HL-60/S4 treated with retinoic acid at 250 ng/mL for 4 days and 3 days (cell line): ENCODE results near the gene RNF225.
"Not testable (repeated sequence)": the region's sequence is repeated elsewhere in the genome, so short reads cannot be mapped to it uniquely, and the experiment has no call there.

Experiments used
- in situ Hi-C: fragments of 300-500 bp; cut with MboI; formaldehyde crosslinking; loops from 2 replicates; pipeline ENCODE4 v1.7.0; 2022; ENCODE audit warnings: low sequenced_read_pairs

Gene RNF225

DNA sequence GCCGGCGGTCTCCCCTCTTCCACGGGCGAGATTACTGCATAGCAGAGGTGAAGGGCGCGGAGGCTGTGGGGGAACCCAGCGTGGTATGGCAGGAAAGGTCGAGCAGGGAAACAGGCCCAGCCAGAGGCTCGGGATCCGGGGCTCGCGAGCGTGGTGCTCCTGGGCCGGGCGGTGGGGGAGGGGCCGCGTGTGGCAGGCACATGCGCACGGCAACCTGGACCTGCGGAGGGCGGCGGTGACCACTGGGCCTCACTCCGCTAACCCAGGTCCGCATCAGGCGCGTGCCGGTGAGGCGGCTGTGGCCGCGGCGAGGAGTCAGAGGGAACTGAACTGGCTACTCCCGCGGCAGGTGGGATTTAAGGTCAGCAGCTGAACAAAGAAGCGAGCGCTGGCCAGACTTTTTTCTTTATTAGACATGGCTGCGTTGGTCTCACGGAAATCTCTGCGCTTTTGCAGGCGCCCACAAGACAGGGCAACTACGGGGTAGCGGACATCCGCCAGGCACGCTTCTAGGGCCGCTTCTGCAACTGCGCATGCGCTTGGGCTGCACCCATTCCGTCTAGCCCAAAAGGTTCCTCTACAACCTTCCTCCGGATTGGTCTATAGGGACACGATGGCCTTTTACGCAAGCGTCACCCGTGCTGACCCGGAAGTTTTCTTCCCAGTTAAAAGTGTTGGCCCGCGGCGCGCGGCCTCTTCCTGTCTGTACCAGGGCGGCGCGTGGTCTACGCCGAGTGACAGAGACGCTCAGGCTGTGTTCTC is 8.7 kb upstream of the RNF225 start, which contains the start of gene RPS5:
TSS of gene RPS5 (plus strand) at position 694 of the 762 bp plus-strand sequence. CDS start 869 bp downstream, outside the sequence.
- in situ Hi-C loops = no loop called here

DNA sequence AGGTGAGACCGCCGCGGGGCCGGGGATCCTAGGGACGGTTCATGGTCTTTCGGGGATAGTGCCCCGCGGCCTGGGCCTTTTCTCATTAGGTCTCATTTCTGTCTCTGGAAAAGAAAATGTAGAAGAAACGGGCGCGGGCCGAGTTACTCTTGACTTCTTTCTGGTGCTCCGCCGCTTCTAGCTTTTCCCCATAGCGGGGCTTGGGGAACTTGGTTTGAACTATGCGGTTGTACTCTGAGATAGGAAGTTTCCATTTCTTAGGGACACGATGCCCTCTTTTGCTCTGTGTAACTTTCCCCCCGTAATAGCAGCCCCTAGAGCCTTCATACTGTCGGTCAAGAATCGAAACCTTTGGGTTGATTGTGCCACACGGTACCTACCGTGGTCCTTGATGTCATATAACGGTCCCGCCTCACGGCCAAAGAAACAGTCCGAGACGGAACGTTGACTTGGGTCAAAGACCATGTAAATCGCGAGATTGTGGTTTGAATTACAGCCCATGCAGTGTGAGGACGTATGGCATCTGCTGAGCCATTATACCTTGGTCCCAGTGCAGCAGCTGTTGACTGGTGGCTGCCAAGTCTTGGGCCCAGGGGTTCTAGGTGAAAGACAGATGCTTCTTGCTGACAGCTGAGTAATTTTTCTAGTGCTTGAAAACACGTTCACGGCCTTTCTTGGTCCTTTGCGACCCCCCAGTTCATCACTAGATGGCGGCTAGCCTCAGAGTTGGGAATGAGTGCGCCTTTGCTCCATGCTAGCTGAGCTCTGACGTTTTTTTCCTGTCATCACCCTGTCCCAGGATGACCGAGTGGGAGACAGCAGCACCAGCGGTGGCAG is 7.9 kb upstream of the RNF225 start:
- in situ Hi-C loops = no loop called here

DNA sequence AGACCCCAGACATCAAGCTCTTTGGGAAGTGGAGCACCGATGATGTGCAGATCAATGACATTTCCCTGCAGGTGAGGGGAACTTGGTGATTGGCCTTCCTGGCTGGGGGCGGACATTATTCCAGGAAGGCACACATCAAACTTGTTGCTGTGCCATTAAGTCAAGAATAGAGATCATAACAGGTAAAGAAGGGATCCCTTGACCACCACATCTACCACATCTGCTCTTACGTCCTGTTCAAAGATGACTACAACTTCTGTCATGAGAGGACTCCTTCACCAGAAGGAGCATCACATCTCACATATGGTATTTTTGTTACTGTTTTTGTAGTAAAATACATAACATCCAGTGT is 7.3 kb upstream of the RNF225 start:
- in situ Hi-C loops = no loop called here

DNA sequence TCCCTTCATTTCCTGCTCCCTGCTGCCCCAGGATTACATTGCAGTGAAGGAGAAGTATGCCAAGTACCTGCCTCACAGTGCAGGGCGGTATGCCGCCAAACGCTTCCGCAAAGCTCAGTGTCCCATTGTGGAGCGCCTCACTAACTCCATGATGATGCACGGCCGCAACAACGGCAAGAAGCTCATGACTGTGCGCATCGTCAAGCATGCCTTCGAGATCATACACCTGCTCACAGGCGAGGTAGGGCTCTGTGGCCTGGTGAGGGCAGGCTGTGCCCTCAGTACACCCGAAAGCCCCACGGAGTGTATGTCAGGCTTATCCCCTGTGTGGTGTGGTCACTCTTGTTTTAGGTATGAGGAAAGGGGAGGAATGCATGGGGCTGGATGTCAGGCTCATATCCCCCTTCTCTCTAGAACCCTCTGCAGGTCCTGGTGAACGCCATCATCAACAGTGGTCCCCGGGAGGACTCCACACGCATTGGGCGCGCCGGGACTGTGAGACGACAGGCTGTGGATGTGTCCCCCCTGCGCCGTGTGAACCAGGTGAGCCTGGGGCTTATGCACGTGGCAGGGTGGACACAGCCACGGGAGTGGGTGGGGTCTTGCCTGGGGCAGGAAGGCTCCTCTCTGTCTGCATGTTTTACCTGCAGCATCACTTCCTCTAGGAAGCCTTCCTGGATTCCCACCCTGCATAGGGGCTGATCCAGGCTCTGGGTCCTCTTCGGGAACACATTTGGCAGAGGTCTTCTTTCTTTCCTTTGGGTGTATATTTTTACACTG is 2.3 kb upstream of the RNF225 start:
- in situ Hi-C loops = no loop called here

DNA sequence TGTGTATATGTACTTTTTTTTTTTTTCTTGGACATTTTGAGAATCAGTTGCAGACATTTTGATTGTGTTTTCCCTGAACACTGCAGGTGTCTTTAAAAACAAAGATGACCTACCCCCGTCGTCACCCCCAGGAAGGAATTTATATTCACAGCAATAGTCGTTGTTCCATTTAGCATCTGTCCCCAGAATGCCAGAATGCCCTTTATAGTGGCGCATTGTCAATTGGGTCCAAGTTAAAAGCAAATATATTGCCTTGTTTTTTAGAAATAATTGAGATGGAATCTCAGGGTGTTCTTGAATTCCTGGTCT is 1.8 kb upstream of the RNF225 start:
- in situ Hi-C loops = no loop called here

DNA sequence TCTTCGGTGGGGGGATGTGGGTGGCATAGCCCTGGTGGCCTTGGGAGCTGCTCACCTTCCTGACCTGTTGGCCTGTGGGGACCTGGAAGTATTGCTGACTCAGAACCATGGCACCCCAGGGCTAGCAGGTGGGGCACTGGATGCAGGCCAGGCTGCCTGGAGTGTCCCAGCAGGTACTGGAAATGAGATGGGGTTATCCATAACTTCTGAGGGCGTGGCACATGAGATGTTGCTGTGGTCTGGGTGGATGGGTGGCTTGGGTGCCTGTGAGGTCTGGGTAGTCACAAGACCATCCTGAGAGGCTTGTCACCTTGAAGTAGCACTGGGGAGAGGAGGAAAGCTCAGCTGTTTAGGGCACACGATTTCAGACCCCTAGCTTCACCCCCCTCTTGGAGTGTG is 636 bp upstream of the RNF225 start:
- in situ Hi-C loops = no loop called here

DNA sequence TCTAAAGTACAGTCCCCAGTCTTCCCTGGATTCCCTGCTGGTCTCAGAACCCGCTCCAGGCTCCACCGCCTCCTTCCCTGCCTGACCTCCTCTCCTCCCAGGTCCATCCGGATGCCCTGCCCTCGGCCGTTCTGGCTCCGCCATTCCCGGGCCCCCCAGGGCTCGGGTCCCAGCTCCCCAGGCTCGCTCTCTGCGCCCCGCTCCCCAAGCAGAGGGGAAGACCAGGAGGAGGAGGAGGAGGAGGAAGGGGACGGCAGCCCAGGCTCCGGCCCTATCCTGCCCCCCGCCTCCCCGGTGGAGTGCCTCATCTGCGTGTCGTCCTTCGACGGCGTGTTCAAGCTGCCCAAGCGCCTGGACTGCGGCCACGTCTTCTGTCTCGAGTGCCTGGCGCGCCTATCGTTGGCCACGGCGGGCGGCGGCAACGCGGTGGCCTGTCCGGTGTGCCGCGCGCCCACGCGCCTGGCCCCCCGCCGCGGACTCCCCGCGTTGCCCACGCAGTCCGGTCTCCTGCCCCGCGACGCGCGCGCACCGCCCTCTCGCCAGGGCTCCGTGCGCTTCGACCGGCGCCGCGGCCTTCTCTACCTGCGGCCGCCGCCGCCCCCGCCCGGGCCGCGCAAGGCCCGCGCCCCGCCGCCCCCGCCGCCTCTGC is 647 bp downstream of the RNF225 start:
- in situ Hi-C loops = no loop called here

DNA sequence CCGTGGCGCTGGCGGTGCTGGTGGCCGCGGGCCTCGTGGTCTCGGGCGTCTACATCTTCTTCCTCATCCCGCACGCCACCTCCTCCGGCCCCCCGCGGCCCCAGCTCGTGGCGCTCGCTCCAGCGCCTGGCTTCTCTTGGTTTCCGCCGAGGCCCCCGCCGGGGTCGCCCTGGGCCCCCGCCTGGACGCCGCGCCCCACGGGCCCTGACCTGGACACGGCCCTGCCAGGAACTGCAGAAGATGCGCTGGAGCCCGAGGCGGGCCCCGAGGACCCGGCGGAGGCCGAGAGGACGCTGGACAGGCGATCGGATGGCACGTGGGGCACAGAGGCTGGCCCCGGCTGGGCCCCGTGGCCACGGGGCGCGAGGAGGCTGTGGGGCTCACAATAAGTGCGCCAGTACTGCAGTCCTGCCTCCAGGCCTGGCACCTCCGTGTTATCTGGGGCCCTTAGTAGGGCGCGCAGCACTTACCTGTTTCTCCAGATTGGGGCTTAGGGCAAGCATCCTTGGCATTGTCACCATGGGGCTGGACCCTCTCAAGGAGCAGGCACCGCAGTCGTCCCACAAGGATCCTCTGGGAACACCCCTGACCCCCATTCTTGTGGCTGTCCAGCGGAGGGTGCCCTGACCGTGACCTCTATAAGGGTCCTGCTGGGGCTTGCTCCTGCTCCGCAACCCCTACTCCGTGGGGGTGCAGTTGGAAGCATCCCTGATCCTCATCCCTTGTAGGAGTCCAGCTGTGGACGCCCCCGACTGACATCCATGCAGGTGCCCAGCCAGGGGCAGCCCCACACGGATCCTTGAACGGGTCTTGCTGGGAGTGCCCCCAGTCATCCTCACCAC is 1.5 kb downstream of the RNF225 start:
- in situ Hi-C loops = no loop called here

DNA sequence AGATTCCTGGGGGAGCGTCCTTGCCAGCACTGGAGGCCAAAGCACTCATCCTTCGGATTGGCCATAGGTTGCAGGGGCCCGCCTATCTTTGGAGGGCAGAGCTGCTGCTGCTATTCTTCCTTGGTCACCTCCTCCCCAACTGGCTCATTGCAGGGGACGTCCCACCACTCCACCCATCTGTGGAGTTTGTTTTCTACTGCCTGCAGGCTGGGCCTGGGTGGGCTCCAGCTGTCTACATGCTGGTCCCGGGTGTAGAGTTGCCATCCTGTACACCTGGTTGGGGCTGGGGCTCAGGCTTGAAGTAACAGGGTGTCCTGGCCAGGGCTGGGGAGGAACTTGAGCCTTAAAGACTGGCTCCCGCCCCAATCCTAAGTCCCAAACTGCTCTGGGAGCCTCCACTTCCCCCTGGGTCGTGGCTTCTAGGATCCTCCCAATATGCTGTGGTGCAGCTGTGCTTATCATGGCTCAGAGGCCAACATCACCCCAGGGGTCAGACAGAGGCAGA is 2.1 kb downstream of the RNF225 start:
- in situ Hi-C loops = no loop called here

DNA sequence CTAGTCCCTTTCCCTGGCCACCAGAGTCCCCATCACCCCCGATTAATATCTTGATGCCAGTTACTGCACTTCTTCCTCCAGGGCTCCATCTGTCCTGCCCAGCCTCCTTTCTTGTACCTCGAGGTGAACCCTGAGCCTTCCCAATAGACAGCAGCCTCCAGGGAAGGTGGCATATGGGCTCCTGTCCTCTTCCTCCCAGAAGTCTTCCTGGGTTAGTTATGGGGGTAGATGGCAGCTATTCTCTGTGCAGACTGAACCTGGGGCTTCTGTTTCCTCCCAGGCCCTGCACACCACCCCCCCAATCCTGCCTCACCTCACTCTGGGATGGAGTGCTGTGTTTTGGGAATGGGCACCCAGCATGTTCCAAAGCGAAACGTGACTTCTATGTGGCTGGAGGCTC is 2.6 kb downstream of the RNF225 start:
- in situ Hi-C loops = no loop called here

DNA sequence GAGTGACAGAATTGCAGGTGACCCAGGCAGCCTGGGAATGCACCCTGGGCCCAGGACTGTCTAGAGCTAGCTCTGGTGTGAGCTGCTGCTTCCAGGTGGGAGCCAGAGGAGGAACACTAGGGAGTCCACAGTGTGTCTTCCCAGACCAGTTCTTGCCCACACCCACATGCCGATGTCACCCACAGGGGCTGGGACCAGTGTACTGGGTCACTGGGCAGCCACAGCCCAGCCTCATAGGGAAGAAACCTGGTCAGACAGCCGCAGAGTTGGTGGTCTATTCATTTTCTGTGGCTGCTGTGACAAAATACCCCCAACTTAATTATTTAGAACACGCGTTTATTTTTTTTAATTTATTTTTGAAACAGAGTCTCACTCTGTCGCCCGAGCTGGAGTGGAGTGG is 3.1 kb downstream of the RNF225 start:
- in situ Hi-C loops = no loop called here

DNA sequence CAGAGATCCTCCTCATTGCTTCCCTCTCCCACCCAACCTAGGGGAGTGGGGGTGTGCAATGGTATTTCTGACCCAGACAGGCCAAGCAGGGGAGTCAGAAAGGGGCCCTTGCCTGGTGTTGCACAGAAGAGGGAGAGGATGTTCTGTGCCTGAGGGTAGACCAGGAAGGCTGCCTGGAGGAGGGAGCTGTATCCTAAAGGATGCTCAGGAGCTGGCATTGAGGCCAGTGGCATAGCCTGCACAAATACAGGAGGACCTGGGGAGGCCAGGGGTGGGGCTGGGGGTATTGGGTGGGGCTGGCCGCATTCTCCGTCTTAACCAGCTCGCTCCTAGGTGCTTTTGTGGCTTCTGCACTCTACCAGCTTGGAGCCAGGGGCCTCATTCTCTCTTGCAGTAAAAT is 4.4 kb downstream of the RNF225 start:
- in situ Hi-C loops = no loop called here

DNA sequence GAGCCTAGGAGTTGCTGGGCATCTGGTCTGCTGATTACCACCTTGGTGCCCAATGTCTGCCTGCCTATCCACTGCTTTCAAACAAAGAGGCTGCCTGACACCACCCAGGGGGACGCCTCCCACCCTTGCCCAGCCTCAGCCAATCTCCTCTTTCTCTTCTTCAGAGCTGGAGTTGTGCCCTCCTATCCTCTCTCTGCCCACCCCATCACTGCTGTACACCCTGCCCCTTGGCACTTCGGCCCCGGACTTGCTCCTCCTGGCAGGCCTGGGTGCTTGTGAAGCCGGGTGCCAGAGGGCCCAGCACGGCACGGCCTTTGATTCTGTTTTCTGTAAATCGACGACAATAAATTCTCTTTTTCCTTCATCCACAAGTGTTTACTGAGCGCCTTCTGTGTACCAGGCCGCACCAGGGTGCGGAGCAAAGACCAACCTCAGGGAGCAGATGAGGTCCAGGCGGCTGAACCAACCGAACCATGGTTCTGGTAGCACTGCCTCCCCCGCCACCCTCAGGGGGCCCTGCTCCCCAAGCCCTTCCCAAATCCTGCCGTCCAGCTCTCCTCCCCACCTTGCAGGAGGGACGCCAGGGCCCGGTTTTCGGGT is 5.0 kb downstream of the RNF225 start:
- in situ Hi-C loops = no loop called here

DNA sequence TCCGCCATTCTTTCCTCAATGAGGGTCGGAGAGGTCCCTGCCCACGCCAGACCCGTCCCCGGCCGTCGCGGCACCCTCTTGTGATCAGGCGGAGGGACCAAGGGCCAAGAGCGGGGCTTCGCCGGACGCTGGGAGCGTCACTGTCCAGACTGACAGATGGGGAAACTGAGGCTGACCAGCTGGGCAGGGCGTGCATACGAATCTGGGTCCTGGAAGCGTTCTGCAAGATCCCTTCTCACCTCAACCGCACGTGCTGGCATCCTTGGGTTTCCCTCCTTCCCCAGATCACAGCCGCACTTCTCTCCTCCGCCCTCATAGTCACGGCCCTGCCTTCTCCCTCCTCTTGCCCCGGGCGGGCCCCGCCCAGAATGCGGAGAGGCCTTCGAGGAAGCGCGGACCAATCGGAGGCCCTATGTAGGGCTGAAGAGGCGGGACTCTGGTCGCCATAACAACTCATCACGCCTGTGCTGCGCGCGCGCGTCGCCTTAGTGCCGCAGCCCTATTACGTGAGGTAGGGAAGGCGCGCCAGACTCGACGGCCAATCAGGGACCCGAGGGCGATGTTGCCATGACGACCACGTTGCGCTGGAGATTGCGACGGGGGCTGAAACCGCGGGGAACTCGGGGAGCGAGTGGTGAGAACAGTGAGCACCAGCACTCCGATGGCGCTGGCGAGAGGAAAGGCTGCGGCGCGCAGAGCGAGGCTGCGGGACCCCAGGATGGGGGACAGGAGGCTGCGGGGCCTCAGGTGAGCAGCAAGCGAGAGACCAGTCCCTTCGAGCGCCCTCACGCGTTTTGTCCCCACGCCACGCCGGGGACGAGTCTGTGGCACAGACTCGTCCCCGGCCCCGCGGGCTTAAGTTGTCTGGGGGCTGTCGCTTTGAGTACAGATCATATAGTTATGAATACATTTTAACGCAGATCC is 5.7 kb downstream of the RNF225 start:
- in situ Hi-C loops = no loop called here

DNA sequence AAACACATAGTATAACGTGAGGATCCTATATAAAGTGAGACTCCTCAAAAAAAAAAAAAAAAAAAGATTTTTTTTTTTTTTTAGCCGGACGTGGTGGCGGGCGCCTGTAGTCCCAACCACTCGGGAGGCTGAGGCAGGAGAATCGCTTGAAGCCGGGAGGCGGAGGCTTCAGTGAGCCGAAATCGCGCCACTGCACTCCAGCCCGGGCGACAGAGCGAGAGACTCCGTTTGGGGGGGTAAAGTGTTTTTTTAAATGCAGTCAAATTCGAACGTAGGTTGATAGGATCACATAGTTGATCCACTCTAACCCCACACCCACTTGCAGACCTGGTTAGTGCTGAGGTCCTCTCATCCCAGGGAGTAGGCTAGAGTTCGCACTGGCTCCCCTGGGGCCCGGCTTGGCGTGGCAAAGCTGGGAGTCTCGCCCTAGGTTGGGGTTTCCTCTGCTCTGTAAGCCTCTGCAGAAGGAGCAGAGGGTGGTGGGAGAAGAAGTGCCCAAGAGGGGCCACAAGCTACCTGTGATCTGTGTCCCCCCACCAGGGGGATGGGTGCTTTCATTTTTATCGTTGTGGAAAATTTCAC is 6.5 kb downstream of the RNF225 start:
- in situ Hi-C loops = no loop called here

DNA sequence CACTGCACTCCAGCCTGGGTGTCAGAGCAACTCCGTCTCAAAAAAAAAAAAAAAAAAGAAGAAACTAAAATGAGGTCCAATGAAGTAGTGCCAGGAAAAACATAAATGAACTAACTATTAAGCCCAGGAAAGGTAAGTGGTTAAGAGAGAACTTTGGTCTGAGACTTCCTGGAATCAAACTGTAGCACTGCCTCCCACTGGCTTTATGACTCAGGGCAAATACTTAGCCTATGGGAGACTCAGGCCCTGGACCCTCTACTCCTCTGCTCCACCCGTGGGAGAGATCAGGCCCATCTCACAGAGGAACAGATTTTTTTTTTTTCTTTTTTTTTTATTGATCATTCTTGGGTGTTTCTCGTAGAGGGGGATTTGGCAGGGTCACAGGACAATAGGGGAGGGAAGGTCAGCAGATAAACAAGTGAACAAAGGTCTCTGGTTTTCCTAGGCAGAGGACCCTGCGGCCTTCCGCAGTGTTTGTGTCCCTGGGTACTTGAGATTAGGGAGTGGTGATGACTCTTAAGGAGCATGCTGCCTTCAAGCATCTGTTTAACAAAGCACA is 8.5 kb downstream of the RNF225 start:
- in situ Hi-C loops = not testable (repeated sequence)

DNA sequence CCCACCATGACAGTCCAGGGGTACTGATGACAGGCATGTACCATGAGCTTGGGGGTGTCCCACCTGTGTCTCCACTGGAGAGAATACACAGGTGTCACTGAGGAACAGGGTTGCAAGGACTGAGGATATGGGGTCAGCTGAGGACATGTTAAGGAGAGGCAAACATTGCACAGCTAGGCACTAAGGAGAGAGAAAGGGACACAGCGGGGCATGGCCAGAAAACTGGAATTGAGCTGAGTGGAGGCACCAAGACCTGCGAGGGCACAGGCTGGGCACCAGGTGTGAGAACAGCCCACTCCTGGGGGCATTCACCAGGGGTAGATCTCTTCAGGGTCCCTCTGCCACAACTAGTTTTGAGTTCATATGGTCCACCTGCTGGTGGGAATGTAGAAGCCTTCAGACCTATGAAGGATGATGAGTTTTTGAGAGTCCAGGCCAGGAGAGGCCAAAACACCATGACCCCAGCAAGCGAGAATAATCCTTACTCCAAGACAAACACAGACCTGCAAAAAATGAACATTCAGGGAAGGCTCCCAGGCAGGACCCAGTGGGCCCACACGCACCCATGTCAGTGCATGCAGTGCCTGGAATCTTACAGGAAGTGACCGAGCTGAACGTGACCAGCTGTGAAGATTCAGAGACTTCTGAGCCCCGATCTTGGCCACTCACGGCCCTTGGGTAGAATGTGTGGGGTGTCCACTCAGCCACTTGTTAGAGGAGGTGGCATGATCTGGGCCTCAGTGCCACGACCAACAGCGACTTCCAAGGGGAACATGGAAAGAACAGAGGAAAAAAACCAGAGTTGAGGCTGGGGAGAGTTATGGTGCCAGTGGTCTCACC is 11.6 kb downstream of the RNF225 start:
- in situ Hi-C loops = no loop called here
